RPMI8226 (cell line): ENCODE results near the gene SGSM2.
A peak's percentile ranks its signal among the peaks of the same experiment; 100 is the strongest.

Experiments used
- DNase-seq: peaks from one replicate; pipeline ENCODE4 v3.0.0-alpha.2; 2015

SGSM2 gene

GRCh38 chr17:2399572-2400473, 62.5 kb downstream of the SGSM2 start:
- peak; percentile 94 for DNase-seq

- DNase-seq, result peak; percentile 72
Observed at GRCh38 chr17:2400474-2400866, 63.2 kb downstream of the SGSM2 start.

GRCh38 chr17:2400877-2401425, 63.6 kb downstream of the SGSM2 start, which contains the start of gene MNT:
TSS of gene MNT (minus strand) at chr17:2401060. CDS start at chr17:2400712, 348 bp downstream.
- DNase-seq, result peak; percentile 92

GRCh38 chr17:2401426-2402221, 64.3 kb downstream of the SGSM2 start:
- peak; percentile 98 for DNase-seq

- no peak for DNase-seq
Observed at GRCh38 chr17:2402544-2402943, 65.2 kb downstream of the SGSM2 start.

- DNase-seq, result no peak
Observed at GRCh38 chr17:2403044-2403443, 65.7 kb downstream of the SGSM2 start.

- DNase-seq, result no peak
Observed at GRCh38 chr17:2405247-2405926, 68.1 kb downstream of the SGSM2 start.

GRCh38 chr17:2406271-2406902, 69.1 kb downstream of the SGSM2 start:
- no peak for DNase-seq

GRCh38 chr17:2406903-2407790, 69.8 kb downstream of the SGSM2 start:
- DNase-seq, result no peak

- DNase-seq, result no peak
Observed at GRCh38 chr17:2410951-2411350, 73.7 kb downstream of the SGSM2 start.

- no peak for DNase-seq
Observed at GRCh38 chr17:2412561-2413021, 75.3 kb downstream of the SGSM2 start.

GRCh38 chr17:2414446-2415064, 77.3 kb downstream of the SGSM2 start:
- DNase-seq, result no peak

GRCh38 chr17:2415081-2415480, 77.8 kb downstream of the SGSM2 start:
- DNase-seq, result no peak

GRCh38 chr17:2416010-2416734, 78.9 kb downstream of the SGSM2 start:
- peak; percentile 68 for DNase-seq

- DNase-seq, result no peak
Observed at GRCh38 chr17:2418572-2418971, 81.3 kb downstream of the SGSM2 start.

- no peak for DNase-seq
Observed at GRCh38 chr17:2419486-2419885, 82.2 kb downstream of the SGSM2 start.

GRCh38 chr17:2420176-2420575, 82.9 kb downstream of the SGSM2 start:
- DNase-seq, result no peak

- no peak for DNase-seq
Observed at GRCh38 chr17:2421315-2422147, 84.2 kb downstream of the SGSM2 start.

GRCh38 chr17:2423271-2423670, 86.0 kb downstream of the SGSM2 start:
- DNase-seq, result no peak
